GM18526 (cell line): ENCODE results near the gene KRT5.

Experiments used
- POLR2A ChIP-seq: IDR thresholded peaks from 3 replicates; pipeline ENCODE4 v1.6.1; 2011; ENCODE audit not compliant: insufficient read length; ENCODE audit errors: extremely low read depth

Gene KRT5

DNA sequence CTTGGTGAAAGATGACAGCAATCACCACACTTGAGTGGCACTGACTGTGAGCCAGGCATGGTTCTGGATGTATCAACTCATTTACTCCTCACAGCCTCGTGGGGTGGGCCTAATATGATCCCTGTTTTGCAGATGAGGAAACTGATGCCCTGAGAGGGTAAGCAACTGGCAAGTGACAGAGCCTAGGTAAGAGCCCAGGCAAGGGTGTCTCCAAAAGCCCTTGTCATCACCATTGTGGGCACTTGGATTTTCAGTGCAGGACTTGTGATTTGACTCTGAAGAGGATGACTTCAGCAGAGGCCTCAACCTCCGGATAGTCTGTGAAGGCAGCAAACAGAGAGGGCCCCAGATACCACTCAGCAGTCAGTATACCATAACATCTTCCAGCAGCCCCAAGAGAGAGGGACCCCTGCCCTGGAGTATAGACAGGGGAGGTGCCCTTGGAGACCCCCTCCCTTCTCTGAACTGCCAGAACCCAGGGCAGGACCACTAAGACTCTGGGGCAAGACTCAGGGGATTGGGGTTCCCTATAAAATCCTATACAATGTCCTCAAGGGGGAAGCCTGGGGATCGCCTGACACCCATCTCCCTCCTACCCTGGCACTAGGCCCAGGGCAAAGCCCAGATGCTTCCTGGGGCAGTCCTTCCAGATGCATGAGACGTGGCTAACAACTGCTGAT lies 7.1 kb upstream of the KRT5 start:
- no peak for TF ChIP-seq POLR2A

DNA sequence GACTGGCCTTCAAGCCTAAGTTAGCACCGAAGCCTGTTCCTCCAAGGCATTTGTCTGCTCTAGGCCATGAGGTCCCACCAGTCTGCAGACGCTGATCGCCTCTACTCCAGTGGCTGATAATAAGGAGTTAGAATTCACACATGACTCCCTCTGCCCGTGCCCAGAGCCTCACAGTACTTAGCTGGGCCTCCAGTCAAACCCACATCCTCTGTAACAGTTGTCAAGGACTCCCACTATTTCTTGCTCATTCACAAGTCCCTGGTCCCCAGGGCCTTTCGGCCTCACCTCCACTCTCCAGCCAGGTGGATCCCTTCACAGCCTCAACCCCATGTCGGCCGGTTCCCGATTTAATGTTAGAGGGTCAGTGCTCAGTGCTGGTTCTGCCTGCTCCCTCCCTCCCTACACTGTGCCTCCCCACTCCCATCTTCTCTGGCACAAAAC lies 6.3 kb upstream of the KRT5 start:
- TF ChIP-seq POLR2A = no peak

DNA sequence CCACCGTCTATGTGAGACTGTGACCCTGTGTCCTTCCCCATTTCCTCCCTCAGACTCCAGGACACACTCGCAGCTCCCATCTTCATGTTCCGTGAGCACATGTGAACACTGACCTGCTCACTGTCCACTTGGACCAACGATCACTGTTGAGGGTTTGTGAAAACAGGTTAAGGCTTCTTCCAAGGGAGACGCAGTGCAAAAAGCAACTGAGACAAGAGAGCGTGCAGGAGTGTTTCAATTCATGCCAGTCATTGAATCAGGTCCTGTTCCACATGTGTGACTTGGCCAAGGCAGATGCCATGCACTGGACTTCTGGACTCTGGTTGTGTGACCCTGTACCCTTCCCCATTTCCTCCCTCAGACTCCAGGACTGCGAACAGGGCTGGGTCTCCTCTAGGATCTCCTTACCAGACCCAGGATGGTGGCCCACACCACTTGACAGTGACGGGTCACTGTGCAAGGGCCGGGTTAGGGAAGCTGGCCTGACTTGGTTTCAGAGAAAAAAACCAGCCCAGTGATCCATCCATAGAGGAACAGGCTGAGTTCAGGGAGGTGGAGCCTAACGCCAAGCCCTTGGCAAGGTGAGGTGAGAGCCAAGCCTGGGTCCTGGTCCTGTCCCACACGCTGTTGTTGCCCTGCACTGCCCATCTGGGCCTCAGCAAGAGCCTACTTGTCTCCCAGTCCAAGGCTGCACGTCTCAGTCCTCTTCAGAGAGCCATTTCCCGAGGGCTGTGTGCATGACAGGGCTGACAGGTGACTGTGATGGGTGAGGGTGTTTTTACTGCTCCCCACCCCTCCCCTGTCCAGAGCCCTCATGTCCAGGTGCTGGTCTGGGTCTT lies 5.7 kb upstream of the KRT5 start:
- no peak for TF ChIP-seq POLR2A

DNA sequence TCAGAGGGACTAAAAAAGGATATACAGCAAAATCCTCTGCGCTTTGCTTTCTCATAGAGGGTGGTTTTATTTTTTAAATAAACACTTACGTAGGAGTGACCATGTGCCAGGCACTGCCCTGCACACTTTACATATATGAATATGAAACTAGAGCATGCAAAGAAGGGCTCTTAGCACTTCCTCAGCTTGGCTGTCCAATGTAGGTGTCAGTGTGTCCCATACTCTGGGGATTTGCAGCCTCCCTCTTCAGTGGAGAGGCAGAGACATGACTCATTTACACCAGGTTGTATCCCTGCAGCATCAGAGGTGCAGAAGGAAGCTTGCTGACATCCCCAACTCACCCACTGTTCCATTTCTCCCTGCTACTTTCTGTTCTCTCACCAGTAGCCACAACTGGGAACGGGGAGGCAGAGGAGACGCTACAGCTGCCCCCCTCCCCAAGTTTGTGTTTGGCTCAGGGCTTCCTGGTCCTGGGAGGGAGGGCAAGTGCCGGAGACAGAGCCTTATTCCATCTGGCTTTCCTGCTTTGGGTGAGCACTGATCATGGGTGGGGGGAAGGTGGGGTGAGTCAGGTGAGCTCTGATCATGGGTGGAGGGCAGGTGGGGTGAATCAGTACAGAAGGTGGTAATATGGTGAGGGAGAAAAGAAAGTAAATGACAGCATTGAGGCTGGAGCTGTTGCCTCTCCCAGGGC lies 4.9 kb upstream of the KRT5 start:
- TF ChIP-seq POLR2A = no peak

DNA sequence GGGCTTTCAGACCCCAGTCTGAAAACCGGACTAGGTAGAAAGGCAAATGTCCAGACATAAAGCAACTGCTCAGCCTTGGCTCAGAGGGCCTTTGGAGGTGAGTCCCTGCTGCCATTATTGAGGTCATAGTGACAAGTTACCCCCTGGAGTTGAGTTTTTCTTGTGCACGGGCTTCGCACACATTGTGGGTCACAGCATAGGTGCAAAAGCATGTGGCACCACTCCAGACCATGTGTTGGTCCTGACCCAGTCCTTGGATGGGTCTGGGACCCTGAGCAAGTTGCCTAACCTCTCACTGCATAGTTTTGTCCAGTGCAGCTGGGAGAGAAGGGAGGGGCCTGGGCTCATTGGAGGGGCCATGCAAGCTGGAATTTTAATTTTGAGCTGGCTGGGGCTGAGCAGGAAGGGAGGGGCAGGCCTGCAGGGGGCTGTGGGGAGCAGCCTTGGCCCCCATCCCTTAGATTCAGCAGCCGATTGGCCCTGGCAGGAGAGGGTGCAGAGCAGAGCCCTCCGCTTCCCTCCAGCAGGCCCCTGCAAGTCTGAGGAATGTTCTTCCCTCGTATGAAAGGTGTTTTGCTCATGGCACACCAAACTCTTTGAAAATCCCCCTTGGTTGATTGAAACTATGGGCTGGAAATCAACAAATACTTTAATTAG lies 4.2 kb upstream of the KRT5 start:
- TF ChIP-seq POLR2A = no peak

DNA sequence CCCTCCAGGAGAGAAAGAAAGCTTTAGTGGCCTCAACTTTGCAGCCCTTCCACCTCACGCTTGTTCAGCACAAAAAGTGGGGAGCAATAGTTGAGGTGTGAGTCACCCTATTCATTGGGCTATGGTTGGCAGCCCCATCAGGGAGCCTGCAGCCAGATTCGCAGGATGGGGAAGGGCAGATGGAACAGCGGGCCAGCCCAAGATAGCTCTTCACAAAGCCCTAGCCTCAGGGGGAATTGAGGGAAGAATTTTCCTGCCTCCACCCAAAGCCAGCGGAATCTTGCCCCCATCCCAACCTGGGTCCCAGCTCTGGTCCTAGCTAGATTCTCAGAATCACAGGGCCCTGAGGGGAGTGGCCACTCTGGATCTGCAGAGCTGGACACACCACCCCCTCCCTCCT lies 3.6 kb upstream of the KRT5 start:
- TF ChIP-seq POLR2A = no peak

DNA sequence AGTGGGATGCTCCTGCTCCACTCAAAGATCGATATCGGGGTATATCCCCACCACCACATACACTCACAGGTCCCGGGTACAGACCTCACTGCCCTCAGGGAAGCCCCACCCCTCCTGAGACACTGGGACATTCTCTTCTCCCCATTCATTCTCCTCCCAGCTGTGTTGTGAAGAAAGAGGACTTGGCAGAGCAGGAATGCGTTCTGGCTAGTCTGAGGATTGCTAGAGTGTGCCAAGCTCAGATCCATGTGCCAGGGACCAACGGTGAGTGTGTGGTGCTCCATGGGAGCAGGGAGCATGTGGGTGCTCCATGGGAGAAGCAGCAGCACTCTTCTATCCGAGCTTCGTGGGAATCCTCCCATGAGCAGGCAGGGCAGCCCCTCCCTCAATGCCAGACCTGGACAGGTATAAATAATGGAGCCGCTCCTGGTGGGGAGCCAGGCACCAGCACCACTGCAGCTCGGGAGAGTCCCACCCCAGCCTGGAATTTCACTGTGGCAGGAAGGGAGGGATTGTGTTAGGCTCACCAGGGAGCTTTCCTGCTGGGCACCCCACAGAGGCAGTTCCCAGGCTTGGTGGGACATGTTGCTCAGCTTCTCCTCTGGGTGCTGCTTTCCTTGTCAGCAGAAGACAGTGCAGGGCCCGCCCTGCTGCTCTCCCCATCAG lies 2.3 kb upstream of the KRT5 start:
- TF ChIP-seq POLR2A = no peak

DNA sequence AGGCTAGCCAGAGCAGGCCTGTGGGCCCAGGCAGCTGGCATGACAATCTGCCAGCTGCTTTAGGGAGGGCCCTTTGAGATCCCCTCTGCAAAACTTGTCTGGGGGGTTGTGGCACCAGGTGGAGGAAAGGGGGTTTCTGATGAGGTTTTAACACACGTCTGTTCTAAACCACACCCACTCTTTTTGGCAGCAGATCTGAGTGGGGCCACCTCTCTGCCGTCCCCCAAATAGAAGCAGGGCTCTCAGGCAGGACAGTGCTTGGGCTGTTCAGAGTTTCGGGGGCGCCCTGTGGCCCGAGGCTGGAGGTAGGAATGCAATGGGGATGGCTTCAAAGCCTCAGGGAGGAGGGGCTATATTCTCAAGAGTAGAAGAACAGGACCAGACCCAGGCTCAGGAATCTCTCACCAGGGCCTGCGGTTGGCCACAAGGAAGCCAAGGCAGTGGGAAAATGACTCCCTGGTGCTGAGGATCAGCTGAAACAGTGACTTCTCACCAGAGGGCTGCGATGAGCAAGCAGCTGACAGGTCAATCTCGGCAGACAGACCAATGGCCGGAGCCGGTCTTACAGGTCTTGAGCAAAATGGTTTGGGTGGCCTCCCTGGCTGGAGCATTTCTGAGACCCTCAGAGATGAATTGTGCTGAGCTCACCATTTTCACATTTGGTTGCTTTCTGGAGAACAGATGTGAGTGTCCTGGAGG lies 1.5 kb upstream of the KRT5 start:
- no peak for TF ChIP-seq POLR2A

DNA sequence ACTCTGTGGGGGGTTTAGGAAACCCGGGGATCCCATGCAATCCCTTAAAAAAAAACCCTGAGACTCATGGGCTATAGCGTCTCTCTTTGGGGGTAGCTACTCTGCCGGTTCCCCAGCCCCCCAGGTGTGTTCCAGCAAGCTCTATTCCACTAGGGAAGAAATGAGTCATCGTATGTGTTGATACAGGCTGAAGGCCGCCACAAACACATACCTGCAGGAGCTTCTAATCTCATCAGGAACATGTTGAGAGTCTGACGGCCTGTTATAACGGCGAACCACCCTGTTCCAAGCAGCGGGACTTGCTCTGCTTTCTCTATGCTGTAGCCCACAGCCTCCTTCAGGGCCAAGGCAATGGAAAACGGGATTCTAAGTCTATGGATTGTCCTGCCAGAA lies 977 bp upstream of the KRT5 start:
- TF ChIP-seq POLR2A = no peak

DNA sequence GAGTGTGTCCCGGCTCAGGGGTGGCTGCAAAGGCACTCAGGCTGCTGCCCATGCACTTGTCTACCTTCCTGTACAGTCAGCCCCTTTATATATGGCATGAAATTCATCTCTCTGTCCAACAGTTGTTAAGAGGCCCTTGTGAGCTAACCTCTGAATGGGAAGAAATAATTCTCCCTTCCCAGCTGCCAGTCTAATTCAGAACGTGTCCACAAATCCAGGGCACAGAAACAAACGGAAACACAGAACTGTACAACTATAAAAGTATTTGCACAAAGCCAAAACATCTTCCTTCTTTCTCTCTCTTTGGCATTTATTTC lies 849 bp downstream of the KRT5 start:
- TF ChIP-seq POLR2A = no peak

DNA sequence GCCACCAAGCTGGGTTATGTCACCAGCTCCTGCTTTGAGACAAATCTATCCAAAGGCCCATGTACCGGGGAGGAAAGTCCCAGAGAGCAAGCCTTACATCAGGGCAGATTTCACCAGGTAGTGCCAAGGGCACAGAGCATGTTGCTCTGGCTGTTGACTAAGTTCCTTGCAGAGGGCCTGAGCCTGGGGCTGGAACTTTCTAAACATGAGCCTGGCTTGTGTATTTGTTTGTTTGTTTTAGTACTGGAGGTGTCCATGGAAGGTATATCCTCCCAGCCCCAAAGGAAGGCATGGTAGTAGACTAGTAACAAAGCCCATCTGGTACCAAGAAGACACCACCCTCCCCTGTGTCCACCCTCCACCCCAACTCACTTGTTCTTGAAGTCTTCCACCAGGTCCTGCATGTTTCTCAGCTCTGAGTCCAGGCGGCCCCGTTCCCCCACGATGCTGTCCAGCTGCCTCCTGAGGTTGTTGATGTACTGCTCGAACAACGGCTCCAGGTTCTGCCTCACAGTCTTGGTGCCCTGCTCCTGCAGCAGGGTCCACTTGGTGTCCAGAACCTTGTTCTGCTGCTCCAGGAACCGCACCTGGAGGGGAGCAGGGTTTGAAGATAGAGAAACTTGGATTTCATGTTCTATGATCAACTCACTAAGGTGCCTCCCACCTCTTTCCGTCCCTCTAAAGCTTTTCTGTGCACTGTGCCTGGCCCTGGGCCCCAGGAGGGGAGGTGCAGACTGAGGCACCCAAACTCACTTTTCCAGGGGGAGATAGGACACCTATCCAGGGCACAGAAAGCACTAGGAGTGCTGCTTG lies 1.4 kb downstream of the KRT5 start:
- TF ChIP-seq POLR2A = no peak

DNA sequence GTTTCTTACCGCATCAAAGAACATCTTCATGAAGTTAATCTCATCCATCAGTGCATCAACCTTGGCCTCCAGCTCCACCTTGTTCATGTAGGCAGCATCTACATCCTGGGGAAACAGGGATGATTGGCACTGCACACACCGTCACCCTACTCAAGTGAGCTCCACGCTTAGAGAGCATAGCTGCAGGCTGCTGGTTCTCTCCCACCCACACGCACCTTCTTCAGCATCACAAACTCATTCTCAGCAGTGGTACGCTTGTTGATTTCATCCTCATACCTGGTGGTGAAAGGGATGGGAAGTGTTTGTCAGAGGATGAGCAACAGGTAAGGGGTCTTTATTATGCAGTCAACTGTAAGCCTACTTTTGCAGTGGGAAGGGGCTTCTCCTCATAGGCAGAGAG lies 2.3 kb downstream of the KRT5 start:
- no peak for TF ChIP-seq POLR2A

DNA sequence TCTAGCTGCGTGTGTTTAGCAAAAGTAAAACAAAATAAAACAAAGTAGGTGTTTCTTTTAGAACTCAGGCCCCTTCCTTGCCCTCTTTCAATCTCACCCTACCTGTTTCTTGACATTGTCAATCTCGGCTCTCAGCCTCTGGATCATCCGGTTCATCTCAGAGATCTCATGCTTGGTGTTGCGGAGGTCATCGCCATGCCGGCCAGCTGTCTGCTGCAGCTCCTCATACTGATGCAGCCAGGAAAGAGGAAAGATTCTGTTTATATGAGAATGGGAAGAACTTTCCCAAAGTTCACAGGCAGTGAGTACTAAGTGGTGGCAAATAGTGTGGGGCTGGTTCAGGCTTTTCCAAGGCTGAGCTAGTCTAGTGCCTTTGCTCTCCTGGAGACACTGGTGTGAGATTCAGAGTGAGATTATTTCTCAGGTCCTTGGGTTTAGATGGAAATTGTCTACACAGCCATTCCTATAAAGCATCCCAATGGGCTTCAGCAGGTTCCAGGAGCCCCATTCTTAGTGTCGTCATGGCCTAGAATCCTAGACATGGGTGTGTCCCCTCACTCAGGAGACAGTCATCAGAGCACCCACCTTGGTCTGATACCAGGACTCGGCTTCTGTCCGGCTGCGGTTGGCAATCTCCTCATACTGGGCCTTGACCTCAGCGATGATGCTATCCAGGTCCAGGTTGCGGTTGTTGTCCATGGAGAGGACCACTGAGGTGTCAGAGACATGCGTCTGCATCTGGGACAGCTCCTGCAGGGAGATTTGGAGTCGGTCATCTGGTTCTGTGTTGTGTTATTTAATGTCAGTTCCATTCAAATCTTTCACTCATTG lies 3.0 kb downstream of the KRT5 start:
- no peak for TF ChIP-seq POLR2A
